ENCODE measurements around the gene CHD5.

CHD5 gene

GRCh38 chr1:6200188-6200809 lies 20.2 kb upstream of the CHD5 start:
- no peak for FAIRE-seq

DNA sequence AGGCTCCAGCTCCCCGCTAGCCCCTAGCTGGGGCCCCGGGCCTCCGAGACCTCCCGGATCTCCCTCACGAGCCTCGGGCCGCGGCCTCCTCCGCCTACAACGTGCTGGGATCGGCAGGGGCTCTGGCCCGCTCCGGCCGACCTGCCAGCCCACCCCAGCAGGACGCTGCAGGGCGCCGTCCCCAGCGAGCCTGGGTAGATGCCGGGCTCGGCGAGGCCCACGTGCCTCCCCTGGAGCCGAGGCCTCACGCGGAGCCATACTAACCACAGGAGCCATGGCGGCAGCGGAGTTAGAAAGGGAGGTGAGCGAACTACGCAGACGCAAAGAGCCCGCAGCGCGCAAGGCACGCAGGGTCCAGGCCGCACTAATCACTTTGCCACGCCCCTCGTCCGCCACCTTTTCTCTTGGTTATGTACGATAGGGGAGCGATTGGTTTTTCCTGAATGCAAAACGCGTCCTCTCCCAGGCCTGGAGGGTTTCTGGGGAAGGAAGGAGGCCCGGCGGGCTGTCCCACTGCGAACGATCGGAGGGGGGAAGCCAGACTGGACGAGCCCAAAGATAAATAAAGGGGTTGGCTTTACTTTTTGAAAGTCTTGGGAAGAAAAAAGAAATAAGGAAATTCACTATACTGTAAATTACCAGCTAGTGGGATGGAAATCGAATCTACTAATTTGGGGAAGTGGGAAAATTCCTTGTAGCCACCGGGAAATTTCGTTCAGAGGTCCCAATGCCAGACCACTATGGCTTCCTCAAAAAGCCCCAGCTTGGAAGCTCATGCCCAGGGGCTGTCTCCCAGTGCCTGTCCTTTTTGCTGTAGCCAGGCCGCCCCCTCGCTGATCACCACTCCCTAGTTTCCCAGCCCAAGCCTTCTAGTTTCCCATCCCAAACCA lies 19.4 kb upstream of the CHD5 start, which contains the start of gene RPL22:
TSS of gene RPL22 (minus strand) at position 298 of the 890 bp plus-strand sequence. CDS start at position 276, 22 bp downstream.
- FAIRE-seq = peak; percentile 97

GRCh38 chr1:6198646-6199297 lies 18.7 kb upstream of the CHD5 start:
- FAIRE-seq = no peak

DNA sequence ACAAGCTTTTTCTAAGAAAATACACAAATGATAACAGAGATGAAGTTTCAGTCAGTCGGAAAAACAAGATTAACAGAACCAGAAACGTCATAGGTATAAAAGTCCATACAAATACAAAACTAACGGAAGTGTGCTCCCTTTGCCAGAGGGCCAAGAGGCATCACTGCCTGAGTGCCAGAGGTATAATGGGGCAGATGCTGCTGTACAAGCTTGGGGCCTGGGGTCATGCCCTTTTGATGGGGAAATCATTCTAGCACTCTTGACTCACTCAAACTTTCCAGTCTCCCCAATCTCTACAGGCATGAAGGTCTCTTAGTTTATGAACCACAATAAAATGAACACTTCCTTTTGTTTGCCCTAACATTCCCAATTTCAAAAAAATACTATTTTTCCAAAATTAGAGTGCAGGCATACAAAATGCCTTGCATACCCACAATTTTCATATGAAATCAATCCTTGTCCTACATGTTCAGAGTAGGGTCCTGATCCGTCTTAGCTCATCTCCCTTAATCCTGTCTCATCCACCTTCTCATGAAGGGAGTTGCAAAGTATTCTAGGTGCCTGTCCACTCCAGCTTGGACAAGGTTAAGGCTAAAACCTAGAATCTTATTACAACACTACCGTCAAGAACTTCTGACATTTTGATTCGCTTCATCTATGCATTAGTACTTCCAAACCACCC lies 17.8 kb upstream of the CHD5 start:
- FAIRE-seq = no peak

DNA sequence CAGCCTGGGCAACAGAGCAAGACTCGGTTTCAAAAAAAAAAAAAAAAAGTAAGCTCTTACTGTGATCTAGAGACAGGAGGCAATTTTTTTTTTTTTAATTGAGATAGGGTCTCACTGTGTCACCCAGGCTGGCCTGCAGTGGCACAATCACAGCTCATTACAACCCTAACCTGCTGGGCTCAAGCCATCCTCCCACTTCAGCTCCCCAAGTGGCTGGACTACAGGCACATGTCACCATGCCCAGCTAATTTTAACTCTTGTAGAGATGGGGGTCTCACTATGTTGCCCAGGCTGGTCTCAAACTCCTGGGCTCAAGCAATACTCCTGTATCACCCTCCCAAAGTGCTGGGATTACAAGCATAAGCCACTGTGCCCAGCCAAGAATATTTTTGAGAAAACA lies 11.8 kb upstream of the CHD5 start:
- no peak for FAIRE-seq

DNA sequence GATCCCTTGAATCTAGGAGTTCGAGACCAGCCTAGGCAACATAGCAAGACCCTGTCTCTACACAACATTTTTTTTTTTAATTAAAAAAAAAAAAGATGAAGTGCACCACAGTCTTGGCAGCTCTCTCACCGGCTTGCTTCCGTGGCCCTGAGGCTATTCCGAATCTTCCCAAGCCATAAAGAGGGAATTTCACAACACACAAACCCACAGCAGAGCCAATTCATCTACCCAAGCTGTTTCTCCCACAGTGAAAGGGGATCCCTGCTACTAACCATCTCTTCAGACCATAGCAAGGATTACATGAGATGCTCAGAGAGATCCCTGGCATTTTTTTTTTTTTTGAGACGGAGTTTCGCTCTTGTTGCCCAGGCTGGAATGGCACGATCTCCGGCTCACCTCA lies 8.3 kb upstream of the CHD5 start:
- FAIRE-seq = no peak

DNA sequence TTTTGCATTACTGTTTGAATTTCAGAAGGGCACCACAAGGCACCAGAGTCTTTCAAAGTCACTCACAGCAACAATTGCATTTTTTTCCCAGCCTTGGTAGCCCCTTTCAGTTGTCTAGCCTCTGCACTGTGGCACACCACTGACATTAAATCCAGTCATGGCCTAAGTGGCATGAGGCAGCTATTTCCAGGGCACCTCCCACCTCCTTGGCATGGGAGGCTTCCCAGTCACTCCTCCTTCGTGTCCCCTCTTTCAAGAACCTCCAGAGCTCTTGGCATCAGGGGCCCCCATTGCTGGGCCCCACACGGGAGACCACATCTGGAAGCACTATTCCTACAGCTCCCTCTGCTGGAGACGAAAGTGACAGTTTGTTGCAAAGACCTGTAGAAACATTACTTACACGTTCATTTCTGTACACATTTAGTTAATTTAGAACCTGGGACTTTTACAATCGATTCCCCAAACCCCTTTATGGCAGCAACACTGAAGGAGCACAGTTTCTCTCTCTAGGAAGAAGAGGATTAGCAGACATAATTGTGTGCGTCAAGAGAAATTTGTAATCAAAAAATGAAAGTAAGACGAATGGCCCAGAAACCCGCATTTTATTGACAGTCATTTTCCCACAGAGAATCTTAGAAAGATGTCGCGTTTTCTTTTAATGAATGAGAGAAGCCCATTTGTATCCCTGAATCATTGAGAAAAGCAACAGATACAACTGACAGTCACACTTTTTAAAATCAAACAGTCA lies 5.7 kb upstream of the CHD5 start:
- FAIRE-seq = peak; percentile 84

GRCh38 chr1:6185151-6185550 lies 5.0 kb upstream of the CHD5 start:
- FAIRE-seq = peak; percentile 88

GRCh38 chr1:6184083-6184783 lies 4.1 kb upstream of the CHD5 start:
- FAIRE-seq = no peak

GRCh38 chr1:6183520-6183989 lies 3.4 kb upstream of the CHD5 start:
- peak; percentile 30 for FAIRE-seq

- peak; percentile 95 for FAIRE-seq
These were observed 1.2 kb upstream of the CHD5 start for GRCh38 chr1:6181347-6181770.

DNA sequence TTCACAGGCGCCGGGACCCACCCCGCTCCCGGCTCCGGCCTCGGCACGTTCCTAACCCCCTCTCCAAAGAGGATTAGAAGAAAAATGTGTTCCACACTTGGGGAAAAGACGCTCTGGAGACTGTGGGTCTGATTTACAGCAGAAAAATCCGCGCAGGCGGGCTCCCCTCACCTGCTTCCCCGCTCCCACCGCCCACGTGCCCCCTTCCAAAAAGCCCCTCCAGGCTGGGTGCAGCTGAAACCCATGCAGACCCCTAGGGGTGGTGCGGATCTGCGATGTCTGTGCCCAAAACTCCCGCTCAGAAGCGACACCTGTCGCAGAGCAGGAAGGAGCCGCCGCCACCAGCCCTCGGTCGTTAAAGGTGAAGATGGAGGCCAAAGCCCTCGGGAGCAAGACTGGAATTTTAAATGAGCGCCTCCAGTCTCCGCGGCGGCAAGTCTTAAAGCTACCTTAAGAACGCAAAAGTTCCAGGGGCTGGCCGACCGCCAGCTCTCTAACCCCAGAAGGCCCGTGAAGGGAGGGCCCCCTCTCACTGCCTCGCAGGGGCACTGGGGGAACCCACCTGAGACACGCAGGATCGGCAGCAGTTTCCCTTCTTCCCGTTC lies 688 bp upstream of the CHD5 start:
- FAIRE-seq = peak; percentile 17

DNA sequence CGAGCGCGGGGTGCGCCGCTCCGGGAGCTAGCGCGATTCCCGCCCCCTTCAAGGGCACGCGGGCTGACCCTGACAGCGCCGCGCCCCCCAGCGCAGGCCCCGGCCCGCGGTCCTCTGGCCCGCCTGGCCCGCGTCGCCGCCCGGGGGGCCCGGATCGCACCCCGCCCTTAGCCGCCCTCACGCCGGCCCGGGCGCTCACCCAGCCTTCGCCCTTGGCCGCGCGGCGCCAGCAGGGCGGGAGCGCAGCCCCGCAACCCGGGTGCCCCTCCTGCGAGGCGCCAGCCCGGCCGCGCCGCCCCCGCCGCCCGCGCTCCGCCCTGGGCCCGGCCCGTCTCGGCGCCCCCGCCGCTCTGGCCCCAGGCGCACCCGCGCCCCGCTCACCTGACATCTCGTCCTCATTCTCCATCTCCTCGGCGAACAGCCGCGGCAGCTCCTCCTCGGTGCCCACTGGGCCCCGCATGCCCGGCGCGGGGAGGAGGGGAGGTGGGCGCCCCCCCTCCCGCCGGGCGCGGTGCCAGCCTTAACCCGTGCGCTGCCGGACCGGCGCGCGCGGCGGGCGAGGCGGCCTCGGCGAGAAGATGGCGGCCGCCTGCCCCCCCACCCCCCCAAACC lies 451 bp downstream of the CHD5 start:
- FAIRE-seq = no peak

DNA sequence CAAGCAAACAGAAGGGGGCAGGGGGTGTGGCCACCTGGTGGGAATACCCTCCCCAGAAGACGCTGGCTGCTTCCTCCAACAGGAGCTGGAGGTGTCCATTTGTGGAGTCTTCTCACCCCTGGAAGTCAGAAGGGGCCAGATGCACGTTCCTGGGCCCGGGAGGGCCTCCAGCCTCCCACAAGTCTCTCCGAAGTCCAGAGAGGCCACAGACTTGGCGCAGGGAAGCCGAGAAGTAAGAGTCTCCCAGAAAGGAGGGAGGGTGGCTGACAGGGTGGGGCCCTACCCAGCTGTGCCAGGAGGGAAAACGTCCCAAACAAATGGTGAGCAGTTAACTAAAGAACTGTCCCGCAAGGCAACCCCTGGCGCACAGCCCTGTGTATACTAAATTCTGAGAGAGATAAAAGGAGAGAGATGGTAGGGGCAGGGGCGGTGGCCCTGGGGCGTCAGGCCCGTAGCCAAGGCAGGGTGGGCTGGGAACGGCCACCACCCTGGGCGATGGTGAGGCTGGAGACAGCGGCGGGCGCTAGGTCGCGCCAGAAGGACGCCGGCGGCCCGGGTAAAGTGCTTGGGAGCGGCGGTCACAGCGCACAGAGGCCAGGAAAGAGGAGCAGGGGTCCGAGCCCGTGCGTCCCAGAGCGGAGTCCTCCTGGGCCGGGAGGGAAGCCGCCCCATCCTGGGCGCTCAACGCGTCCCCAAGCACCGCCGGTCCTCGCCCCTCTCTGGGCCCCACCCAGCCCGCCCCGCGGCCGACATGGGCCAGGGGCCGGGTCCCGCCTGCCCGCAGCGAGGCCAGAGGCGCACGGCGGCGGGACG lies 1.2 kb downstream of the CHD5 start:
- no peak for FAIRE-seq

DNA sequence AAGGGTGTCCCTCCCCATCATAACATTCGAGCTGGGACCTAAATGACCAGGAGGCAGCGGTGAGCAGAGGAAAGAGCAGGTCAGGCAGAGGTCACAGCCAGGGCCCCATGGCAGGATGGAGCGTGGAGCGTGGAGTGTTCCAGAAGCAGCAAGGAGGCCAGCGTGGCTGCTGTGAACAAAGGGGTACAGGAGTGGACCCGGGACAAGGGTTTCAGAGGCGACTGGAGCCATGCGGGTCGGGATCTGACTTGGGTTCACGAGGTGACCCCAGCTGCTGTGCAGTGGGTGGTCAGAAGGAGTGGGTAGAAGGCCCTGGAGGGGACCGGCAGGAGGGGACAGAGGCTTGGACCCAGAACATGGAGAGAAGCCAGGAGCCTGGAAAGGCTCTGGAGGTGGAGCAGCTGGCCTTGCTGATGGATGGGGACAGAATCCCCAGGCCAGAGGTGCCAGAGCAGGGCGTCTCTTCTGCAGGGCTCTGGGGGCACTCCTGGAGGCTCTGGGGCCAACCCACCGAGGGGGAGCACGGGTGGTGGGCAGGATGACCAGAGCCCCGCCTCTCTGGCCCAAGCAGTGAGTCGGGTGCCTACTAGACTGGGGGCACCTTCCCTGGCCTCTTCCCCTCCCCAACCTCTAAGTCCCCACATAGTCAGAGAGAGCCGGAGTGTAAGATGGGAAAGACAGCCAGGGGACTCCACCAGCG lies 2.3 kb downstream of the CHD5 start:
- no peak for FAIRE-seq

DNA sequence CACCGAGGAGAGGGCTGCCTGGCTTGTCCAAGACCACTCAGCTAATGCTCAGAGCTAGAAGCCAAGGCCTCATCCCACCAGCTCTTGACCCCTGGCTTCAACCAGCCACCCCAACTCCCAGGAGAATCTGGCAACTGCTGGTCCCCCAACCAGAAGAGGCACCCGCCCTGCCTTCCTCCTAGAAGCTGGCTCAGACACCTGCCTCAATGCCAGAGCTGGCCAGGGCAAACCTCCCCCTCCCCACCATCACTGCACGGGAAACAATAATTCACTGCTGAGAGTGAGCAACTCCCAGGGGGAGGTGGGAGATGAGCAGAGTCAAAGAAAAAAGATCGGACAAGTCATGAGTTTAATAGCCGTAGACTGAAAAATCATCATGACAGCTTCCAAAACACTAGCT lies 3.3 kb downstream of the CHD5 start:
- FAIRE-seq = no peak

DNA sequence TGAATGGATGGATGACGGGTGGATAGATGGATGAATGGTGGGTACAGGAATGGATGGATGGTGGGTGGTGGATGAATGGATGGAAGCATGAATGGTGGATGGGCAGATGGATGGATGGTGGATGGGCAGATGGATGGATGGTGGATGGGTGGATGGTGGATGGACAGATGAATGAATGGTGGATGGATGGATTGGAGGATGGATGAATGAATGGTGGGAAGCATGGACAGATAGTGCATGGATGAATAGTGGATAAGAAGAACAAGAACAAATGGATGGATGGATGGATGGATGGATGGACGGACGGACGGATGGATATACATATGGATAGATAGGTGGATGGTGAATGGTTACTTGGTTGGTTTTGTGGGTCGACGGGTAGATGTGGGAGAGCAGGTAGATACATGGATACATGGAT lies 4.7 kb downstream of the CHD5 start:
- FAIRE-seq = no peak

GRCh38 chr1:6174621-6175410 lies 5.3 kb downstream of the CHD5 start:
- FAIRE-seq = no peak

Data from G401.6 (cell line).